H1 (cell line): ENCODE results near the gene SHROOM2. TPM values are rescaled to one million over a fixed set of nuclear protein-coding genes. Genes with fewer than 3 reads are reported as not detected.

ENCODE experiments used
- polyA plus RNA-seq, 7 experiments: library from polyadenylated mRNA; depleted of rRNA in 3 of 7; stranded (reverse) in 5 of 7; unstranded in 2 of 7; fragments of >200 nt in 5 of 7; fragments of 200-250 nt in 2 of 7; gene quantifications; 1 replicate in 5 of 7; 2 replicates in 1 of 7; 4 replicates in 1 of 7; pipeline versions ENCODE4 v1.2.1 to v1.2.3, GENCODE V29; 2011 to 2013; ENCODE audit warnings: missing spikeins in 2 of 7, mixed read lengths in 2 of 7
- small RNA-seq: library from polyadenylated mRNA; stranded (forward); fragments of <200 nt; extraction: miRNeasy Mini kit (QIAGEN cat#:217004); gene quantifications from one replicate; pipeline ENCODE3, GENCODE V24; 2013; ENCODE audit not compliant: insufficient read depth
- total RNA-seq: library from RNA; stranded (reverse); fragmentation: NEBNext Ultra II Directional; extraction: Animal tissue kit (Norgen Biotek cat#: 25700); gene quantifications from 2 replicates; pipeline ENCODE4 v1.2.1, GENCODE V29; 2021

SHROOM2 gene
- total and polyA plus RNA-seq, 2 of the 8 experiments (the other 6 are each of a cell fraction or from before 2014, with no cell fraction given), result 3.4 to 14.2 TPM

Small RNA genes lying within 50 kb of the gene (small RNA-seq; reads per million reads assigned to genes)
- gene RF00019, result not detected

Other genes with a start within 250 kb of the SHROOM2 start
- gene GPR143, start 20.6 kb upstream of the SHROOM2 start, total RNA-seq, result 18.5 and 19.3 TPM in 2 replicates
- 30.7 and 36.1 TPM in 2 replicates for gene GPR143, start 20.6 kb upstream of the SHROOM2 start, polyA plus RNA-seq (2011; rRNA removed)
- 0.50 TPM in 1 of 2 replicates, not detected in the other for gene CLDN34, start 180.9 kb downstream of the SHROOM2 start, total RNA-seq
- 0.26 and 0.27 TPM in 2 replicates for gene CLDN34, start 180.9 kb downstream of the SHROOM2 start, polyA plus RNA-seq (2011; rRNA removed)